MCF 10A (cell line): Measurements from ENCODE around the gene AHNAK2. TPM values are rescaled to one million over a fixed set of nuclear protein-coding genes. Genes with fewer than 3 reads are reported as not detected.

ENCODE experiments used
- BruUV-seq: library from RNA; stranded (reverse); fragments of 400-500 nt; replicated peaks from 2 replicates; lab custom pipeline; 2021; lab: Mats Ljungman, UMichigan
- CTCF ChIA-PET: fragments of 300-600 bp; sonication (Branson Sonifier 250); formaldehyde crosslinking; extraction: SDS; loops from one replicate; lab custom pipeline; 2021; ENCODE audit warnings: antibody characterized with exemption, inconsistent platforms; lab: Yijun Ruan, JAX
- POLR2A ChIA-PET: fragments of 300-600, 350-650 bp; sonication (Branson Sonifier 250); formaldehyde crosslinking; extraction: SDS; loops from one replicate; lab custom pipeline; 2020; ENCODE audit warnings: antibody characterized with exemption, inconsistent platforms; lab: Yijun Ruan, JAX
- DNase-seq: peaks from one replicate; pipeline ENCODE4 v3.0.0-alpha.2; 2018; ENCODE audit not compliant: unreplicated experiment
- H3K27ac Mint-ChIP-seq: one replicate; pipeline ENCODE4 v1.8.0; 2022; ENCODE audit warnings: mild to moderate bottlenecking, low read depth, mixed read lengths; ENCODE audit not compliant: unreplicated experiment
- H3K27me3 Mint-ChIP-seq: one replicate; pipeline ENCODE4 v1.8.0; 2022; ENCODE audit warnings: mixed read lengths; ENCODE audit not compliant: insufficient read depth, unreplicated experiment
- H3K36me3 Mint-ChIP-seq: one replicate; pipeline ENCODE4 v1.8.0; 2022; ENCODE audit warnings: mild to moderate bottlenecking, moderate library complexity, mixed read lengths; ENCODE audit not compliant: insufficient read depth, unreplicated experiment
- H3K4me1 Mint-ChIP-seq: one replicate; pipeline ENCODE4 v1.8.0; 2022; ENCODE audit warnings: mixed read lengths; ENCODE audit not compliant: insufficient read depth, unreplicated experiment
- H3K4me3 Mint-ChIP-seq: one replicate; pipeline ENCODE4 v1.8.0; 2022; ENCODE audit warnings: mild to moderate bottlenecking, moderate library complexity, mixed read lengths; ENCODE audit not compliant: unreplicated experiment
- H3K9me3 Mint-ChIP-seq: one replicate; pipeline ENCODE4 v1.8.0; 2022; ENCODE audit warnings: mixed read lengths; ENCODE audit not compliant: unreplicated experiment
- CTCF ChIP-seq: fragments of 200-600 bp; IDR thresholded peaks from one replicate; pipeline ENCODE4 v1.8.0; 2022; ENCODE audit warnings: antibody characterized with exemption, mild to moderate bottlenecking; ENCODE audit not compliant: unreplicated experiment
- intact Hi-C: fragments of 100-400 bp; cut with micrococcal nuclease; formaldehyde crosslinking; loops from 2 replicates; pipeline ENCODE4 v1.14.1; 2022
- total RNA-seq: library from RNA; stranded (reverse); gene quantifications from 2 replicates; pipeline ENCODE4 v1.2.3, GENCODE V29; 2022

AHNAK2 gene
- total RNA-seq, 1 experiment from 2014 or later, result 218 TPM

- H3K27me3 Mint-ChIP-seq, result no peaks in the 10 kb centered on the region
- peak overlapping the region; percentile 99 for H3K27ac Mint-ChIP-seq
- DNase-seq, result peak; percentile 90
- H3K4me1 Mint-ChIP-seq, result peaks cover 36% of the 10 kb centered on the region
- TF ChIP-seq CTCF, result no peak
- no TSS peak for BruUV-seq
- peak overlapping the region; percentile 92 for H3K4me3 Mint-ChIP-seq
- H3K36me3 Mint-ChIP-seq, result peaks cover 30% of the 10 kb centered on the region
- POLR2A ChIA-PET, result interaction anchor here (0.6 to 11.4 kb wide), 29 partner anchors 11 to 507 kb away, joined by 3 to 636 read pairs (median 5); partner anchors contain the start of genes BRF1, CDCA4, CEP170B and CLBA1
- H3K9me3 Mint-ChIP-seq, result no peaks in the 10 kb centered on the region
- CTCF ChIA-PET, result interaction anchor here (0.6 to 6.5 kb wide), 13 partner anchors 11 to 528 kb away, joined by 3 to 167 read pairs (median 5); partner anchors contain the start of genes CDCA4 and CLBA1
- intact Hi-C loops, result loop anchor here (1.0 to 2.0 kb wide), 2 partner anchors 51 to 113 kb away; no protein-coding TSS in a partner anchor
Observed at GRCh38 chr14:104973385-104974145, 4.6 kb downstream of the AHNAK2 start.

- H3K27me3 Mint-ChIP-seq, result no peaks in the 10 kb centered on the region
- intact Hi-C loops, result loop anchor here (1.0 to 2.0 kb wide), 2 partner anchors 51 to 114 kb away; no protein-coding TSS in a partner anchor
- peaks cover 35% of the 10 kb centered on the region for H3K36me3 Mint-ChIP-seq
- peak; percentile 97 for DNase-seq
- POLR2A ChIA-PET, result interaction anchor here (0.7 to 11.4 kb wide), 22 partner anchors 11 to 508 kb away, joined by 3 to 636 read pairs (median 6); partner anchors contain the start of genes BRF1, CDCA4, CEP170B and CLBA1
- H3K9me3 Mint-ChIP-seq, result no peaks in the 10 kb centered on the region
- CTCF ChIA-PET, result interaction anchor here (0.8 to 6.5 kb wide), 9 partner anchors 11 to 203 kb away, joined by 3 to 167 read pairs (median 5); partner anchors contain the start of gene CDCA4
- no TSS peak for BruUV-seq
- peak overlapping the region; percentile 92 for H3K4me3 Mint-ChIP-seq
- peaks cover 36% of the 10 kb centered on the region for H3K4me1 Mint-ChIP-seq
- TF ChIP-seq CTCF, result no peak
- peak overlapping the region; percentile 99 for H3K27ac Mint-ChIP-seq
Observed at GRCh38 chr14:104973135-104973384, 5.1 kb downstream of the AHNAK2 start.

GRCh38 chr14:104972301-104973134, 5.7 kb downstream of the AHNAK2 start:
- peaks cover 39% of the 10 kb centered on the region for H3K36me3 Mint-ChIP-seq
- peaks cover 36% of the 10 kb centered on the region for H3K4me1 Mint-ChIP-seq
- CTCF ChIA-PET, result interaction anchor here (1.0 to 6.5 kb wide), 7 partner anchors 12 to 202 kb away, joined by 3 to 167 read pairs (median 6); partner anchors contain the start of gene CDCA4
- BruUV-seq, result no TSS peak
- POLR2A ChIA-PET, result interaction anchor here (0.6 to 11.4 kb wide), 23 partner anchors 10 to 508 kb away, joined by 3 to 636 read pairs (median 5); partner anchors contain the start of genes CDCA4, CEP170B, CLBA1 and PACS2
- no peaks in the 10 kb centered on the region for H3K27me3 Mint-ChIP-seq
- H3K4me3 Mint-ChIP-seq, result peak overlapping the region; percentile 92
- peak overlapping the region; percentile 99 for H3K27ac Mint-ChIP-seq
- TF ChIP-seq CTCF, result no peak
- intact Hi-C loops, result loop anchor here (1.0 to 2.0 kb wide), 2 partner anchors 52 to 114 kb away; no protein-coding TSS in a partner anchor
- peak; percentile 94 for DNase-seq
- H3K9me3 Mint-ChIP-seq, result no peaks in the 10 kb centered on the region
